ENCODE measurements around the gene TMEM167A. TPM values are rescaled to one million over a fixed set of nuclear protein-coding genes. Genes with fewer than 3 reads are reported as not detected.
A peak's percentile ranks its signal among the peaks of the same experiment; 100 is the strongest.

Gene TMEM167A
- total RNA-seq, 2 donors from 2014 or later: 41.2 to 49.9 TPM

GRCh38 chr5:83099001-83099400 lies 21.8 kb upstream of the TMEM167A start:
- no peak for DNase-seq
- H3K36me3 Mint-ChIP-seq (ENCODE audit: low read depth): peaks cover 4% of the 10 kb centered on the region
- ATAC-seq: no peak
- H3K4me1 Mint-ChIP-seq: no peaks in the 10 kb centered on the region
- no peak overlapping the region for H3K27ac Mint-ChIP-seq
- no peaks in the 10 kb centered on the region for H3K9me3 ChIP-seq (ENCODE audit: control insufficient read depth, low read length, poor library complexity, severe bottlenecking)
- H3K4me3 Mint-ChIP-seq: no peak overlapping the region
- H3K27me3 Mint-ChIP-seq: no peaks in the 10 kb centered on the region

GRCh38 chr5:83097689-83098231 lies 20.6 kb upstream of the TMEM167A start:
- no peaks in the 10 kb centered on the region for H3K9me3 ChIP-seq (ENCODE audit: control insufficient read depth, low read length, poor library complexity, severe bottlenecking)
- ATAC-seq: no peak
- no peak for DNase-seq
- no peaks in the 10 kb centered on the region for H3K27me3 Mint-ChIP-seq
- H3K4me3 Mint-ChIP-seq: no peak overlapping the region
- H3K4me1 Mint-ChIP-seq: peaks cover 2% of the 10 kb centered on the region
- peaks cover 4% of the 10 kb centered on the region for H3K36me3 Mint-ChIP-seq (ENCODE audit: low read depth)
- peak overlapping the region; percentile 6 for H3K27ac Mint-ChIP-seq

GRCh38 chr5:83096660-83097339 lies 19.6 kb upstream of the TMEM167A start:
- no peaks in the 10 kb centered on the region for H3K9me3 ChIP-seq (ENCODE audit: control insufficient read depth, low read length, poor library complexity, severe bottlenecking)
- Mint-ChIP-seq H3K27ac (no peak overlapping the region), H3K27me3 (no peaks in the 10 kb centered on the region), H3K4me1 (peaks cover 10% of the 10 kb centered on the region), H3K36me3 (ENCODE audit: low read depth) (peaks cover 4% of the 10 kb centered on the region), H3K4me3 (no peak overlapping the region)
- DNase-seq: no peak
- ATAC-seq: no peak

- peaks cover 10% of the 10 kb centered on the region for H3K4me1 Mint-ChIP-seq
- no peaks in the 10 kb centered on the region for H3K9me3 ChIP-seq (ENCODE audit: control insufficient read depth, low read length, poor library complexity, severe bottlenecking)
- DNase-seq (no peak), ATAC-seq (no peak)
- H3K36me3 Mint-ChIP-seq (ENCODE audit: low read depth): peaks cover 4% of the 10 kb centered on the region
- H3K4me3 Mint-ChIP-seq: no peak overlapping the region
- H3K27ac Mint-ChIP-seq: no peak overlapping the region
- no peaks in the 10 kb centered on the region for H3K27me3 Mint-ChIP-seq
Measured at GRCh38 chr5:83095957-83096539, 18.9 kb upstream of the TMEM167A start.

GRCh38 chr5:83095163-83095956 lies 18.2 kb upstream of the TMEM167A start:
- Mint-ChIP-seq H3K4me3 (no peak overlapping the region), H3K27ac (no peak overlapping the region), H3K4me1 (peaks cover 10% of the 10 kb centered on the region), H3K36me3 (ENCODE audit: low read depth) (peaks cover 4% of the 10 kb centered on the region), H3K27me3 (no peaks in the 10 kb centered on the region)
- H3K9me3 ChIP-seq (ENCODE audit: control insufficient read depth, low read length, poor library complexity, severe bottlenecking): no peaks in the 10 kb centered on the region
- ATAC-seq: no peak
- DNase-seq: no peak

GRCh38 chr5:83093692-83094091 lies 16.5 kb upstream of the TMEM167A start:
- H3K4me1 Mint-ChIP-seq: peaks cover 10% of the 10 kb centered on the region
- H3K27ac Mint-ChIP-seq: no peak overlapping the region
- no peaks in the 10 kb centered on the region for H3K27me3 Mint-ChIP-seq
- DNase-seq (no peak), ATAC-seq (no peak)
- no peaks in the 10 kb centered on the region for H3K9me3 ChIP-seq (ENCODE audit: control insufficient read depth, low read length, poor library complexity, severe bottlenecking)
- no peak overlapping the region for H3K4me3 Mint-ChIP-seq
- peaks cover 4% of the 10 kb centered on the region for H3K36me3 Mint-ChIP-seq (ENCODE audit: low read depth)

GRCh38 chr5:83092619-83093018 lies 15.4 kb upstream of the TMEM167A start:
- H3K4me3 Mint-ChIP-seq: no peak overlapping the region
- no peaks in the 10 kb centered on the region for H3K27me3 Mint-ChIP-seq
- ATAC-seq (no peak), DNase-seq (no peak)
- H3K36me3 Mint-ChIP-seq (ENCODE audit: low read depth): peaks cover 4% of the 10 kb centered on the region
- H3K27ac Mint-ChIP-seq: no peak overlapping the region
- H3K4me1 Mint-ChIP-seq: peaks cover 10% of the 10 kb centered on the region
- H3K9me3 ChIP-seq (ENCODE audit: control insufficient read depth, low read length, poor library complexity, severe bottlenecking): no peaks in the 10 kb centered on the region

GRCh38 chr5:83090169-83090568 lies 13.0 kb upstream of the TMEM167A start:
- no peak overlapping the region for H3K27ac Mint-ChIP-seq
- no peak for DNase-seq
- ATAC-seq: no peak
- H3K4me1 Mint-ChIP-seq: peaks cover 10% of the 10 kb centered on the region
- H3K36me3 Mint-ChIP-seq (ENCODE audit: low read depth): no peaks in the 10 kb centered on the region
- H3K9me3 ChIP-seq (ENCODE audit: control insufficient read depth, low read length, poor library complexity, severe bottlenecking): no peaks in the 10 kb centered on the region
- no peak overlapping the region for H3K4me3 Mint-ChIP-seq
- H3K27me3 Mint-ChIP-seq: no peaks in the 10 kb centered on the region

GRCh38 chr5:83085106-83085505 lies 7.9 kb upstream of the TMEM167A start:
- ATAC-seq: no peak
- H3K27me3 Mint-ChIP-seq: no peaks in the 10 kb centered on the region
- no peak for DNase-seq
- H3K27ac Mint-ChIP-seq: no peak overlapping the region
- H3K4me1 Mint-ChIP-seq: no peaks in the 10 kb centered on the region
- H3K36me3 Mint-ChIP-seq (ENCODE audit: low read depth): no peaks in the 10 kb centered on the region
- no peak overlapping the region for H3K4me3 Mint-ChIP-seq
- no peaks in the 10 kb centered on the region for H3K9me3 ChIP-seq (ENCODE audit: control insufficient read depth, low read length, poor library complexity, severe bottlenecking)

- H3K27me3 Mint-ChIP-seq: no peaks in the 10 kb centered on the region
- no peak overlapping the region for H3K4me3 Mint-ChIP-seq
- H3K9me3 ChIP-seq (ENCODE audit: control insufficient read depth, low read length, poor library complexity, severe bottlenecking): no peaks in the 10 kb centered on the region
- H3K4me1 Mint-ChIP-seq: no peaks in the 10 kb centered on the region
- no peak for DNase-seq
- no peaks in the 10 kb centered on the region for H3K36me3 Mint-ChIP-seq (ENCODE audit: low read depth)
- H3K27ac Mint-ChIP-seq: no peak overlapping the region
- ATAC-seq: no peak
Measured at GRCh38 chr5:83084336-83084735, 7.1 kb upstream of the TMEM167A start.

GRCh38 chr5:83082750-83083149 lies 5.6 kb upstream of the TMEM167A start:
- no peaks in the 10 kb centered on the region for H3K36me3 Mint-ChIP-seq (ENCODE audit: low read depth)
- H3K27me3 Mint-ChIP-seq: no peaks in the 10 kb centered on the region
- H3K4me3 Mint-ChIP-seq: no peak overlapping the region
- no peak overlapping the region for H3K27ac Mint-ChIP-seq
- no peaks in the 10 kb centered on the region for H3K9me3 ChIP-seq (ENCODE audit: control insufficient read depth, low read length, poor library complexity, severe bottlenecking)
- ATAC-seq: no peak
- H3K4me1 Mint-ChIP-seq: peaks cover 9% of the 10 kb centered on the region
- DNase-seq: no peak

- Mint-ChIP-seq H3K36me3 (ENCODE audit: low read depth) (peaks cover 4% of the 10 kb centered on the region), H3K27ac (peak overlapping the region; percentile 97), H3K27me3 (no peaks in the 10 kb centered on the region), H3K4me3 (peak overlapping the region; percentile 98), H3K4me1 (peaks cover 42% of the 10 kb centered on the region)
- H3K9me3 ChIP-seq (ENCODE audit: control insufficient read depth, low read length, poor library complexity, severe bottlenecking): no peaks in the 10 kb centered on the region
- DNase-seq (no peak), ATAC-seq (peak; percentile 6)
Measured at GRCh38 chr5:83077662-83078261, 568 bp upstream of the TMEM167A start.

- H3K4me3 Mint-ChIP-seq: peak overlapping the region; percentile 60
Measured at GRCh38 chr5:83072966-83073365, 4.2 kb downstream of the TMEM167A start.

More at GRCh38 chr5:83072966-83073365, 4.2 kb downstream of the TMEM167A start:
- H3K36me3 Mint-ChIP-seq (ENCODE audit: low read depth): peaks cover 4% of the 10 kb centered on the region
- H3K27ac Mint-ChIP-seq: peak overlapping the region; percentile 65
- DNase-seq (no peak), ATAC-seq (no peak)
- H3K27me3 Mint-ChIP-seq: no peaks in the 10 kb centered on the region
- no peaks in the 10 kb centered on the region for H3K9me3 ChIP-seq (ENCODE audit: control insufficient read depth, low read length, poor library complexity, severe bottlenecking)
- H3K4me1 Mint-ChIP-seq: peaks cover 54% of the 10 kb centered on the region

Data from T-helper 17 cell (primary cell).